Gastrocnemius medialis (tissue), 4 donors: ENCODE data around the gene COLQ.

Source experiments
- POLR2A ChIP-seq, 2 donors: fragments of 450-650 bp; IDR thresholded peaks; one replicate each; pipeline ENCODE4 v1.6.1; 2017; ENCODE audit warnings: antibody characterized with exemption in 2 of 2, mild to moderate bottlenecking in 2 of 2, moderate library complexity in 2 of 2
- TF ChIP-seq, protein P1 (sequence below), 5 experiments: fragments of 450-650 bp in 3 of 5; fragments of 200-600 bp in 2 of 5; sonication (generic) in 2 of 5; IDR thresholded peaks in 4 of 5; conservative IDR thresholded peaks in 1 of 5; 1 replicate in 4 of 5; 2 replicates in 1 of 5; pipeline ENCODE4 v1.5.1; 2016 to 2019; ENCODE audit warnings: antibody characterized with exemption in 5 of 5, mild to moderate bottlenecking in 3 of 5, moderate library complexity in 3 of 5

- TF ChIP-seq, protein P1, sequence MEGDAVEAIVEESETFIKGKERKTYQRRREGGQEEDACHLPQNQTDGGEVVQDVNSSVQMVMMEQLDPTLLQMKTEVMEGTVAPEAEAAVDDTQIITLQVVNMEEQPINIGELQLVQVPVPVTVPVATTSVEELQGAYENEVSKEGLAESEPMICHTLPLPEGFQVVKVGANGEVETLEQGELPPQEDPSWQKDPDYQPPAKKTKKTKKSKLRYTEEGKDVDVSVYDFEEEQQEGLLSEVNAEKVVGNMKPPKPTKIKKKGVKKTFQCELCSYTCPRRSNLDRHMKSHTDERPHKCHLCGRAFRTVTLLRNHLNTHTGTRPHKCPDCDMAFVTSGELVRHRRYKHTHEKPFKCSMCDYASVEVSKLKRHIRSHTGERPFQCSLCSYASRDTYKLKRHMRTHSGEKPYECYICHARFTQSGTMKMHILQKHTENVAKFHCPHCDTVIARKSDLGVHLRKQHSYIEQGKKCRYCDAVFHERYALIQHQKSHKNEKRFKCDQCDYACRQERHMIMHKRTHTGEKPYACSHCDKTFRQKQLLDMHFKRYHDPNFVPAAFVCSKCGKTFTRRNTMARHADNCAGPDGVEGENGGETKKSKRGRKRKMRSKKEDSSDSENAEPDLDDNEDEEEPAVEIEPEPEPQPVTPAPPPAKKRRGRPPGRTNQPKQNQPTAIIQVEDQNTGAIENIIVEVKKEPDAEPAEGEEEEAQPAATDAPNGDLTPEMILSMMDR (IDR thresholded peaks at IDR 0.05 in 4 of 5, conservative IDR thresholded peaks at IDR 0.05 in 1 of 5), result no peak
- no peak for TF ChIP-seq POLR2A (IDR thresholded peaks at IDR 0.05)
These were observed 42.9 kb downstream of the COLQ start for GRCh38 chr3:15478640-15478979.
